Measurements from ENCODE around the gene P4HA3.
"Not testable (repeated sequence)": the region's sequence is repeated elsewhere in the genome, so short reads cannot be mapped to it uniquely, and the experiment has no call there.

The P4HA3 gene

GRCh38 chr11:74311352-74311926 is at the start of gene P4HA3:
TSS of gene P4HA3 (minus strand) at chr11:74311640. CDS start at chr11:74311611, 29 bp downstream.
- peak in 1 of 2 donors; percentile 10 for DNase-seq (ENCODE audit: low read depth in 2 of 2, low spot score in 1 of 2)

- no peak for DNase-seq (ENCODE audit: low read depth in 2 of 2, low spot score in 1 of 2)
These were observed 46.0 kb upstream of the P4HA3 start for GRCh38 chr11:74357449-74357848.

DNA sequence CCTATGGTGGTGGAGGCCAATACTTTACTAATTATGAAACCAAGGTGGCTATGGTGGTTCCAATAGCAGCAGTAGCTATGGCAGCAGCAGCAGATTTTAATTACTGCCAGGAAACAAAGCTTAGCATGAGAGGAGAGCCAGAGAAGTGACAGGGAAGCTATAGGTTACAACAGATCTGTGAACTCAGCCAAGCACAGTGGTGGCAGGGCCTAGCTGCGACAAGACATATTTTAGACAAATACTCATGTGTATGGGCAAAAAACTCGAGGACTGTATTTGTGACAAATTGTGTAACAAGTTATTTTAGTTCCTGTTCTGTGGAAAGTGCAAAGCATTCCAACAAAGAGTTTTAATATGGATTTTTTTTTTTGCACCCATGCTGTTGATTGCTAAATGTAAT is 44.2 kb upstream of the P4HA3 start:
- no peak for DNase-seq (ENCODE audit: low read depth in 2 of 2, low spot score in 1 of 2)

DNA sequence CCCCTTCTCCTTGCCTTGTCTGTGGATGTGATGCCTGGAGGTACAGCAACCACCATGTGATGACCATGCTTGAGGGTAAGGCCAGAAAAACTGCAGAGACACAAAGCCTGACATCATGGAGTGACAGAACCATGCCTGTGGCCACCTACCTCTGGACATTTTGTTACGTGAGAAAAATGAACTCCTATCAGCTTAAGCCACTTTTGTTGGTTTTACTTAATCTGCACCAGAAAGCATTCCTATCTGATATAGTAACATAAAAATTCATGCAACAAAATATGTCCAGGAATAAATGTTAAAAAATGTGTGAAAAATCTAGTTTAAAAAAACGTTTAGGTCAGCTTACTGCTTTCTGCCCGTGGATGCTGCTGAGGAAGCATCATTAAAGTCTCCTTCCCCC is 42.6 kb upstream of the P4HA3 start:
- no peak for DNase-seq (ENCODE audit: low read depth in 2 of 2, low spot score in 1 of 2)

DNA sequence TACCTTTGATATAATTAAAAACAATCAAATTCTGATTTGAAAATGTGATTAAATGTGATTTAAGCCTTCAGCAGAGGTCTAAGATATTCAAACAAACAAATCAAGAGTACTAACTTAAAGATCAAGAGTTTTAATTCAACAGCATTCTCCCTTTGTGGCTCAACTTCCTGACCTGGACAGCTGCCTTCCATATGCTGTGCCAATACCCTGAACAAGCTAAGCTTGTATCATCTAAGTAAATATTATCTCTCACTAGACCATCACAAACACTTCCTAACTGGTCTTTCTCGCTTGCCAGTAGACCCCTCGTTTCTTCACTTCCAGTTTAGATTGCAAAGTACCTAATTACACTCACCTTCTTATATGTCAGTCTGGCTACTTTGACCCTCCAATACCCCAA is 35.9 kb upstream of the P4HA3 start:
- no peak for DNase-seq (ENCODE audit: low read depth in 2 of 2, low spot score in 1 of 2)

- DNase-seq (ENCODE audit: low read depth in 2 of 2, low spot score in 1 of 2): no peak
These were observed 34.0 kb upstream of the P4HA3 start for GRCh38 chr11:74345420-74345819.

DNA sequence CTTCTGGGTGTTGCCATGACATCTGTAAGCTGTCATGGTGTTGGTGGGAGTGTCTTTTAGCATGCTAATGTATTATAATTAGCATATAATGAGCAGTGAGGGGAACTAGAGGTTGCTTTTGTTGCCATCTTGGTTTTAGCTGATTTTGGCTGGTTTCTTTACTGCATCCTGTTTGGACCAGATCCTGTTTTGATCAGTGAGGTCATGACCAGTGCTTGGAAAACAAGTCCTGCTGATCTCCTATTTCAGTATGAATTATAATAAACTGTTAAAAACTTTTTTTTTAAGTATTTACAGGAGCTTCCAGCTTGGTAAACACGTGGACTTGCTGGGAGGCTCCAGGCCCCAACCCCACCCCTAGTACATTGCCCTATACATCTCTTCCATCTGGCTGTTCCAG is 30.5 kb upstream of the P4HA3 start:
- no peak for DNase-seq (ENCODE audit: low read depth in 2 of 2, low spot score in 1 of 2)

GRCh38 chr11:74339619-74340018 is 28.2 kb upstream of the P4HA3 start:
- no peak for DNase-seq (ENCODE audit: low read depth in 2 of 2, low spot score in 1 of 2)

DNA sequence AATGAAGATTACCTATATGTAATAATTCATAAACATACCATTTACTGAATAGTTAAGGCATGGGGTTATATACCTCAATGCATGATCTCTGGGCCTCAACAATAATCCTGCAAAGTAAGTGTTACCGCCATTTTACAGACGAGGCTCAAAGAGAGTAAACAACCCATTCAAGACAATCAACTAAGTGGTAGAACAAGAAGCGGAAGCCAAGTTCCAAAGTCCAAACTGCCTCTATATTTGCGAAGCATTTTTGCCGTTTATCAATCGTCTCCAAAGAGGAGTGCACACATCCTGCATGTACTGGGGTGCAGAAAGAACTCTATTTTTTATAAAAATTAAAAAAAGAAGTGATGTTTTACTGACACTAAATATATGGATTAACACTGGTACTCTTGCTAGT is 27.5 kb upstream of the P4HA3 start:
- DNase-seq (ENCODE audit: low read depth in 2 of 2, low spot score in 1 of 2): no peak

DNA sequence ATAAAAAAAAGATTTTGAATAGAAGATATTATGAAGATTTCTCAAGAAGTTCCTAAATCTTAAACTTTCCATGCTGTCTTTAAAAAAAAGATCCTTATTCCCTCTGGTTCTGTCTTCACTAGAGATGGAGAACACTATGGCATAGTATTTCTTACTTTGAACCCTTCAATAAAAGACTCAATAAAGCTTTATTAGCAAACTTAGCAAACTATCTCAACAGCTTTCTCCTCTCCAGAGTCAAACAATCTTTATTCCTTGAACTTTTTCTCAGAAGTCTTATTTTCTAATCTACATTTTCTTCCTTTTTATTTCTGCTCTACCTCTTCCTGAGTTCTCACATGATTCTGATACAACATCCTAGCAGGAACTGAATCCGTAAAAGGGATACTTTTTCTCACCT is 21.8 kb upstream of the P4HA3 start:
- no peak for DNase-seq (ENCODE audit: low read depth in 2 of 2, low spot score in 1 of 2)

- DNase-seq (ENCODE audit: low read depth in 2 of 2, low spot score in 1 of 2): no peak
These were observed 20.9 kb upstream of the P4HA3 start for GRCh38 chr11:74332291-74332690.

DNA sequence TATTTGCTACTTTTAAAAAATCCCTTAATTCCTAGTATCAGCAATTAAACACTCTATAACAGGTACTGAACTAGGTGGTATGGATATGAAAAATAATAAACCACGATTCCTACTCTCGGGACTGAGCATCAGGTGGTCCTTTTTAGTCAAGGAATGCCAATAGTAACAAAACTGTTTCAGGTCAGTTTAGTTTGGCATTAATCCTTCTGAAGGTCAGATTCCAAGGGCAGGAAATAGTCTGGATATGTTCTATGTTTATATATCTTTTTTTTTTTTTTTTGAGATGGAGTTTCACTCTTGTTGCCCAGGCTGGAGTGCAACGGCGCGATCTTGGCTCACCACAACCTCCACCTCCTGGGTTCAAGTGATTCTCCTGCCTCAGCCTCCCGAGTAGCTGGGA is 19.6 kb upstream of the P4HA3 start:
- not testable (repeated sequence) for DNase-seq (ENCODE audit: low read depth in 2 of 2, low spot score in 1 of 2)

GRCh38 chr11:74330075-74330858 is 18.8 kb upstream of the P4HA3 start:
- DNase-seq (ENCODE audit: low read depth in 2 of 2, low spot score in 1 of 2): no peak

DNA sequence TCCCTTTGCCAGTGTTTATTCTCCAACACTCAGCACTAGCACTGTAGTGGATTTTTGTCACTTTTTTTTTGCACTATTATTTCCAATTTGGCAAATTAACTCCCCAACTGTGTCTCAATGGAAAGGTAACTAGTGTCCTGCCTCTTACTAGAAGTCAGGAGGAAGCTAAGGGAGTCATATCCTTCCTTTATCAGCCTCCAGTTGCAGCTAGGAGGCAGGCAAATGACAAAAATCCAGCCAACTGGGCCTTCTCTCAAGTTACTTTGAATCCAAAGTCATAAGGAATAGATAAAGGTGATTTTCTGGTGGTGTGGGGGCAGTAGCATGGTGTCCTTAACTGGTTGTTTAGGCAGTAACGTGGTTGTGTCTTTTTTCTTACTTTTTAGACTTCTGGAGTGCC is 15.6 kb upstream of the P4HA3 start:
- no peak for DNase-seq (ENCODE audit: low read depth in 2 of 2, low spot score in 1 of 2)

DNA sequence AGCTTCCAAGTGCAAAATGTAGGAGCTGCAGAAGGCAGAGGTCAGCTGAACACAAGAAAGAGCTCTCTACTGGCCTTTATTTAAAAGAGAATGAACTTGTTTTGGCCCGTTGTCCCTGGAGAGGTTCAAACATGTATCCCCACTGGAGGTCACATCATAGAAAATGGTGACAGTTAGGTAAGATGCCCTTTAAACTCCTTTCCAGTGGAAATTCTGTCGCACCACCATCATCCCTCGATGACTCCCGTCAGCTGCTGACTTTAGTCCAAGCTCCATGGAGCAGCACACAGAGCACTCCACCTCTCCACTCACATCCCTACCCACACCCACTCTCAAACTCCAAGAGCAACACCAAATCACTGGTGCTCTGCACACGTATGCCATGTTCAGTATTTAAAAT is 15.2 kb upstream of the P4HA3 start:
- DNase-seq (ENCODE audit: low read depth in 2 of 2, low spot score in 1 of 2): no peak

GRCh38 chr11:74325649-74326645 is 14.5 kb upstream of the P4HA3 start:
- DNase-seq (ENCODE audit: low read depth in 2 of 2, low spot score in 1 of 2): no peak

- no peak for DNase-seq (ENCODE audit: low read depth in 2 of 2, low spot score in 1 of 2)
These were observed 11.2 kb upstream of the P4HA3 start for GRCh38 chr11:74322667-74323066.

- DNase-seq (ENCODE audit: low read depth in 2 of 2, low spot score in 1 of 2): no peak
These were observed 10.2 kb upstream of the P4HA3 start for GRCh38 chr11:74321487-74322188.

DNA sequence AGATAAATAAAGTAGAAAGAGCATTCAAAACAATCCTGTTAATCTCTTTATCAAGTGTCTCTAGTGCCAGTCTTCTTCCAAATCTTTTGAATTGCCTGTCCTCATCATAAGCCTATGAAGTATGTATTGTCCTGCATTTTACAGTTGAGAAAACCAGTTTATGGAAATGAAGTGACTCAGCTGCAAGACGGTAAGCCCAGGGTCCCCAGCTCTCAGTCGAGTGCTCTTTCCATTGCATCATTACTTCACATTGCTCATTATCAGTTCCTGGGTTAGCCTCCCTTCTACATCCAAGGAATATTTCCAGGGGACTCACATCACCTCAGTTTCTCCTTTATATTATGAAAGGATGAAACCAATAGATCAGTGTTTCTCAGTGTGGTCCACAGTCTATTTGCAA is 9.1 kb upstream of the P4HA3 start:
- no peak for DNase-seq (ENCODE audit: low read depth in 2 of 2, low spot score in 1 of 2)

DNA sequence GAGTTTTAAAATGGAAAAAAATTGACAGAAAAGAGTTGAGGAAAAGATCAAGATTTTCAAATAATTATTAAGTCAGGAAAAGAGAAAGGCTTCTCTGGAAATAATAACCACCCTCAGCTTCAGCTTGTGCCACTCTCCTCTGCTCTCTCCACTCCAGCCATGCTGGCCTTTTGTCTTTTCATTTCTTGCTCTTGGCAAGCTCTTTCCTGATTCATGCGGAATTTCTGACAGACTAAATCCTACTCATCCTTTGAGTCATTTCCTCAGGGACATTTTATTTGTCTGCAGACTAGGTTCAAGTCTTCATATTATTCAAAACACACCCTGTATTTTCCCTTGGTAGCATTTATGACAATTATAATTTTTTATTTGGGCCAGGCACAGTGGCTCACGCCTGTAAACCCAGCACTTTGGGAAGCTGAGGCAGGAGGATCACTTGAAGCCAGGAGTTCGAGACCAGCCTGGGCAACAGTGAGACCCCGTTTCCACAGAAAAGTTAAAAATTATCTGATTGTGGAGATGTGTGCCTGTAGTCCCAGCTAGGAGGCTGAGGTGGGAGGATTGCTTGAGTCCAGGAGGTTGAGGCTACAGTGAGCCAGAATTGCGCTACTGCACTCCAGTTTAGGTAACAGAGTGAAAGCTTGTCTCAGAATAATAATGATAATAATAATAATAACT is 7.8 kb upstream of the P4HA3 start:
- DNase-seq (ENCODE audit: low read depth in 2 of 2, low spot score in 1 of 2): no peak
